Posterior cingulate gyrus (tissue), 11 donors: ENCODE data around the gene PIM2.

ENCODE experiments used
- DNase-seq, 10 donors: peaks; one replicate each; pipeline versions ENCODE4 v3.0.0 to v3.0.0-alpha.2; 2020 to 2021; ENCODE audit warnings: mixed read lengths in 3 of 10
- intact Hi-C: fragments of 100-400 bp; cut with DNase I; formaldehyde crosslinking; loops from one replicate; pipeline ENCODE4 v1.15.1; 2023

PIM2 gene

DNA sequence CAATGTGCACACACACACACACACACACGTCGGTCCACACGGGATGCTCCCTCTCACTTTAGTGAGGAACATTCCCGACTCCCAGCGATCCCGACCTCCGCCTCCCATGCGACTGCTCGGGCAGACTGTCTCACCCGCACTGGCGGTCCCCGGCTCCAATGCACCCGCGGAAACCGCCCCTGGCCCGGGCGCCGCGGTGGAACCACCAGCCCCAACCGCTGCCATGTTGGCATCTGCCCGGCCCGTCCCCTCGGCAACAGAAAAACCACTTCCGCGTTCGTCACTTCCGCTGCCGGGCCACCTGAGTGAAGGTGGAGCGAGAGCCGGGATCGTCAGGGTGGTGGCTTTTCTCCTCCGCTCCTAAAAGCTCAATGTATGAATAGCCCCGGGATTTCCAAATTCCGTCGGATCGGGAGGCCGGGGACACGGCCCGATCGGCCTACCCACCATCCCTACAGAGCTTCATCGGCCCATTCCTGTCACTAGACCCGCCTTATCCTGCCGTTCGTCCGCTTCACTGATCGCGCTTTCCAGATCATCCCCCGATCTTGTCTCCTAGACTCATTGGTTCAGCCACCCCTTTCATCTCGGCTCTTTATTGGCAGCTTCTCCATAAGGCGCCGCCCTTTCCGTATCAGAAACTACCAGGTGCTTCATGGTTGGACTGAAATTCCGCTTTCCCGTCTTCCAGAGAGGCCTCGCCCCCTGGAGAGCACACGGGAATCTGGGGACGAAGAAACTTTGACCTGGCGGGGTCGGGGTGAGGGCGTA, 7.2 kb downstream of the PIM2 start, which contains the start of gene SLC35A2:
Gene SLC35A2 (minus strand): TSS at position 235 of the 771 bp plus-strand sequence. CDS start 10 bp downstream, at position 225.
- DNase-seq = peak; percentile 75 to 97 (median 88)
- intact Hi-C loops = no loop called here

DNA sequence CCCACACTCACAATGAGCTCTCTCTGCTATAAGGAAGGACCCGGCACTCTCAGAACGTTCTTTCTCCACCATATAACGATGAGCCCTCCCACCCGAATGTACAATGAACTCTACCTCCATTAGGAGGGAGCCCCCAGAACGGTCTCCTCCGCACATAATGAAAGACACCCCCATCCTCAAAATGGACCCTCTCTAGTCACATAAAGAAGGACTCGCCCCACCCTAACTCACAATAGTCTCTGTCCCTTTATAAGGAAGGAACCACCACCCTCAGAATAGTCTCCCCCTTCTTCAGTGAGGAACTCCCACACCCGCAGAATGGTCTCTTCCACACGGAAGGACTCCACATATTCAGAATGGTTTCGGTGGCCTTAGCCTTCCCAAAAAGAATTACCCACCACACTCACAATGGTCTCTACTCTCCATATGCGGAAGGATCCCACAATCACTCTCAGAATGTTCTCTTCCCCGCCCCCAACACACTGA, 7.9 kb downstream of the PIM2 start:
- intact Hi-C loops = no loop called here
- DNase-seq = no peak

DNA sequence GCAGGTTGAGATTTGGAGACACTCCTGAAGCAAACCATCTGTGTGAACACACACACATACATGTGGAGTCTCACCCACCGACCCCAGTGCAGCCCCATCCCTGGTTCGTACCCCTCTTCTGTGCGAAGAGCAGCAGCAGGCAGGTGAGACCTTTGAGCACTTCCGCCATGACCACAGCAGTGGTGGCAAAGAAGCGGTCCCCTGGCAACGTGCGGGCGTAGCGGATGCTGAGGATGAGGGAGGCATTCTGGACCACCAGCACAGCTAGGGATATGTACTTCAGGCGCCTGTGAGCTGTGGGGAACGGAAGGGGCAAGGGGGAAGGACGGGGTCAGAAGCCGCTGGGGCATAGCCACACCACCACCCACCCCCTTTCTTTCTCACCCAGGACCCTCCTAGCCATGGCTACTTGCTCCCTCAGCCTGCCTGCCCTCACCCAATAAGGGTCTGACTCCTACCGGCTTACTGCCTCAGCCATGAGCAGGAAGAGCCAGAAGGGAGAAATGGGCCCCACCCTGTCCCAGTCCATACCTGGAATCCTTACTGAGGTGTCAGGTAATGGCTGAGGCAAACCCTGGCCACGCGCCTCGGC, 9.0 kb downstream of the PIM2 start:
- peak in 2 of 10 donors; percentile 47 to 50 for DNase-seq

DNA sequence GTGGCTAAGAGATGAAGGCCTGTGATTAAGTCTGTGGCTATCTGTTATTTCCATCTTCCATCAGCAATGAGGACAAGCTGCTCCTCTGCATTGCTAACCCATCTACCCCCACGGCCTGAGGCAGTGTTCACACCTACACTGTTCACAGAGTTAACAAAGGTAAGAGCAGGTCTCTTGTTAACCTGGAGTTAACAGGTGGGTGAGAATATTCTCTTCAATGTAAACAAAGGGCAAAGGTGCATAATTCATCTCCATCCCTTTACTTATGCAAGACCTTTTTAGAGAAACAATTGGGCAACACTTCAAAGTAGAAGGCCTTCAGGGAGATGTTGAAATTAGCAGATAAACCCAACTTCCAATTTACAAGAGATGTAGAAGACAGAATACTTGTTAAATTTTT, 10.2 kb downstream of the PIM2 start:
- DNase-seq = peak in 2 of 10 donors; percentile 1 to 10
- intact Hi-C loops = no loop called here

More for the DNA sequence above, 9.0 kb downstream of the PIM2 start:
- intact Hi-C loops = no loop called here

DNA sequence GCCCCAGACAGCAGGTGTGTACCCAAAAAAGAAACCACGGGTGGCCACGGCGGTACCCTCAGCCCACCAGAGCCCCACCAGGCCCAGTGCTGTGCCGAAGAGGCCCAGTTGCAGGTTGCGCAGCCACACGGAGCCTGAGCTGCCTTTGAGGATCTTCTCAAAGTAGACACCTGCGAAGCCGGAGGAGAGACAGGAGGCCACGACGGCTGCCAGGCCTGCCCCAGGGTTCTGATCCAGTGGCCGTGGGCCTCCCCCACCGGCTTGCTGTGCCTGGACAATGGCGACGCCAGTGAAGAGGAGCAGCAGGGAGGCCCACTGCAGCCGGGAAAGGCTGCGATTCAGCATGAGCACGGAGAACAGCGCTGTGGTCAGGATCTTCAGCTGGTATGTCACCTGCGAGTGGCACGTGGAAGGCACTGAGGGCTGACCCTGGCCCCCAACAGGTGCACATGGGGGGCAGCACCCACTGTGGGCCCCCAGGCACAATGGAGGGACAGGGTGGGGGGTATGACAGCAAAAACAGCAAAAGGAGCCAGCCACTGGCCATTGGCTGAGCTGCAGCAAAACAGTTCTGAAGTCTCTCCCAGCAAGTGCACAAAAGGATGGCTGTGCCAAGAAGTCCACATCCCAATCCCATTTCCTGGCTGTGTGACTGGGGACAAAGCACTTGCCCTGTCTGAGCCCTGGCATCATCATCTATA, 13.6 kb downstream of the PIM2 start:
- intact Hi-C loops = no loop called here
- peak in 2 of 10 donors; percentile 64 to 81 for DNase-seq

DNA sequence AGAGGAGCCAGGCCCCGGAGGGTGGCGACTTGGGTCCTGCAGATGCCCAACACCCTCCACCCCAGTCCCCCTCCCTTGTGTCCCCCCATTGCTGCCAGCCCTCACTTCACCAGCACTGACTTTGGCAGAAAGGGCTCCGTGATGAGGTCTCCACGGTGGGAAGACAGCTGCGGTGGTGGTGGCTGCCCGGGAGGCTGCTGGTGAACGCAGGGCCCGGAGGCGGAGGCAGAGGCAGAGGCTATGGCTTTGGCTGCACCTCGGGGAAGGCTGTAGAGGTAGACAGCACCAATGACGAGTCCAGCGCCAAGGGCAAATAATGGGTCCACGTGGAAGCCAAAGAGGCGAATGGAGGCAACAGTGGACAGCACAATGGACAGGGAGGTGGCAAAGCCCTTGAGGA, 14.2 kb downstream of the PIM2 start:
- intact Hi-C loops = no loop called here
- DNase-seq = peak in 2 of 10 donors; percentile 62

DNA sequence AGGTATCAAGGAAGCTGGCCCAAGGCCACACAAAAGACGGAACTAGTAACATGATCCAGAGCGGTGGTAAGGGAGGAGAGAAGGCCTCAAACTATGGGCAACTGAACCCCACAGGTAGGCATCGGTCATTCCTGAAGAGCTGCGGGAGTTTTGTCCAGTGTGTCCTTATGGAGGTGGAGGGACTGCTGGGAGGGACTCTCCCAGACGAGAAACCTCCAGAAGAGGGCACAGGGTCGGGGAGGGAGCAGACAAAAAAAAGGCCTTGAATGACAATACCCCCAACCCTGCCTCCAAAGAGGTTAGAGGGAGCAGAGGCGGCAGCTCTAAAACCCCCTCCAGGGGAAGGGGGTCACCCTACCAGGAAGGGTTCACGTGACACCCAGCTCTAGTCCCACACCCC, 14.6 kb downstream of the PIM2 start:
- DNase-seq = peak in 2 of 10 donors; percentile 5 to 29
- intact Hi-C loops = no loop called here

DNA sequence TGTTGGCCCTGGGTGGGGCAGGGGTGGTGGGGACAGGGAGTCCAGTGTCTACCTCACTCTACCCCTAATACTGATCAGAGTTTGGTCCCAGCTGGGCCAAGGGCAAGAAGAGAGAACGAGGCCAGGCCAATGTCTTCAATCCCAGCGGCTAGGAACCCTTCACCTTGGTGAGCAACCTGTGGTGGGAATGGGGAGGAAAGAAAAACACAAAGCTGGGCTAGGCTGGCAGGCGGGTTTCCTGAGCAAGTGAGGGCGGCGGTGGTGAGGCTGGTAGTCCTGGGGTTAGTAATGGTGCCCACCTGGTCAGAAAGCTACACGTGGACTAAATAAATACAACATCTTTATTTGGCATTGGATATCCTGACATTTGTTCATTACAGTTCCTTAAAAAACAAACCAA, 15.5 kb downstream of the PIM2 start:
- peak in 2 of 10 donors; percentile 33 to 63 for DNase-seq
- intact Hi-C loops = no loop called here

DNA sequence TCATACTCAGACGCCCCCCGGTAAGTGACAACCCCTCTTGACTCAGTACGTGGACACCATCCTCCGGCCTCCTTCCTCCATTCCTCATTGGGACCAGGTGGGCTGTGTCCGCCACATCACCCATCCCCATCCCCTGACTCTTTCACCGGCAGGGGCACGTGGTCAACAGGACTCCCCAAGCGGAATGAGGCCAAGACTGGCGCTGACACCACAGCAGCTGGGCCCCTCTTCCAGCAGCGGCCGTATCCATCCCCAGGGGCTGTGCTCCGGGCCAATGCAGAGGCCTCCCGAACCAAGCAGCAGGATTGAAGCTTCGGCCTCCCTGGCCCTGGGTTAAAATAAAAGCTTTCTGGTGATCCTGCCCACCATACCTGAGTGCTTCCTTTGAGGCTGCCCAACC, 16.0 kb downstream of the PIM2 start:
- intact Hi-C loops = no loop called here
- DNase-seq = peak in 1 of 10 donors; percentile 35

DNA sequence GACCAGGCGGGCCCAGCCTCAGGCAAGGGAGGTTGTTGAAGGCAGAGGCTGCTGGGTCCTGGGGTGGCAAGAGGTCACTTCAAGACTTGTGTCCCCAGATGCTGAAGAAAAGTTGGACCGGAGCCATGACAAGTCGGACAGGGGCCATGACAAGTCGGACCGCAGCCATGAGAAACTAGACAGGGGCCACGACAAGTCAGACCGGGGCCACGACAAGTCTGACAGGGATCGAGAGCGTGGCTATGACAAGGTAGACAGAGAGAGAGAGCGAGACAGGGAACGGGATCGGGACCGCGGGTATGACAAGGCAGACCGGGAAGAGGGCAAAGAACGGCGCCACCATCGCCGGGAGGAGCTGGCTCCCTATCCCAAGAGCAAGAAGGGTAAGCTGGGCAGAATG, 16.7 kb downstream of the PIM2 start:
- DNase-seq = peak in 2 of 10 donors; percentile 44 to 48
- intact Hi-C loops = no loop called here

DNA sequence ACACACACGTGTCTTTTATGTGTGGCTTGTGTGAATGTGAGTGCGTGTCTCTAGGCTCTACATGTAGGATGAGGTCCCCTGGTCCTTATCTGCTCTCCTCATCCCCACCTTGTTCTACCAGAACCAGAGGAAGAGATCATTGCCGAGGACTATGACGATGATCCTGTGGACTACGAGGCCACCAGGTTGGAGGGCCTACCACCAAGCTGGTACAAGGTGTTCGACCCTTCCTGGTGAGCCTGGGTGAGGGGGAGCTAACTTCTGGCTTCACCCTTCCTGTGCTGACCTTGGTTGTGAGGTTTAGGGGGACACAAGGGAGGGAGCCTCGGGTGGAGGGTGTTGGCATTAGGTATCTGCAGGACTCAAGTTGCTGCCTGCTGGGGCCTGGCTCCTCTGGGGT, 17.8 kb downstream of the PIM2 start:
- peak in 2 of 10 donors; percentile 16 to 21 for DNase-seq
- intact Hi-C loops = no loop called here

DNA sequence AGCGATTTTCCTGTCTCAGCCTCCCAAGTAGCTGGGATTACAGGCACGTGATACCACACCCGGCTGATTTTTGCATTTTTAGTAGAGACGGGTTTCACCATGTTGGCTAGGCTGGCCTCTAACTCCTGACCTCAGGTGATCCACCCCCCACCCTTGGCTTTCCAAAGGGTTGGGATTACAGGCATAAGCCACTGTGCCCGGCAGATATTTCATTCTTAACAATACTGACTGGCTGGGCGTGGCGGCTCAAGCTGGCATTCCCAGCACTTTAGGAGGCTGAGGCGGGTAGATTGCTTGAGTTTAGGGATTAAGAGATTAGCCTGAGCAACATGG, 19.8 kb downstream of the PIM2 start:
- peak in 2 of 10 donors; percentile 13 to 49 for DNase-seq
- intact Hi-C loops = no loop called here

DNA sequence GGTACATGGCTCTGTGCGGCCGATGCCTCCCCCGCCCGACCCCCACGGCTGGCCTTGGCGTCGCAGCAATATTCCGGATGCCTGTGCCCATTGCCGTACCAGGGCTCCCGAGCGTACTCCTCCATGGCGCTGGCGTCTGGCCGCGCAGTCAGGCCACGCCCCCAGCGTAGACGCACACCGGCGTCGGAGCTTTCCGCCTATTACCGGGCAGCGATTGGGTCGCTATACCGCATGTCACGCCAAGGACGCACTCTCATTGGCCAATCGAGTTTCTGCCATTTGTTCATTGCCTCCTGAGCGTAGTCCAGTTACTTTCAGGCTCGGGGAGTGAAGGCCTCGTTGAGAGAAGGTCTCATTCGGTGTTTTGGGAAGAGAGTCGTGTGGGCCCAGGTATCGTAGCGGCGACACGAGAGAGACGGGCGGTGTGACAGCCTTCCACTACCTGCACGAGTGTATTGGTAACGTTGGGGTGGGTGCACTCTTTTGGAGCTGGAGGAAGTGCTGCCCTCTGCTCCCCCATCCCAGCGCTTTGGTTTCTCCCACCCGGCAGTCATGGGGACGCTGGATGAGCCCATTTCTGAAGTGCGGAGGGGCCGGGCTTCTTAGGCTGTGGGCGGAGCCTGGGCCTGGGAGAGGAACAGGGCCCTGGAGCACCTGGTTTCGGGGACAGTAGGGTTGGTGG, 21.1 kb downstream of the PIM2 start, which contains the start of the genes PQBP1 and TIMM17B:
Gene PQBP1 (plus strand): TSS at position 306 of the 682 bp plus-strand sequence. CDS start 580 bp downstream, outside the sequence.
Gene TIMM17B (minus strand): TSS at position 144 of the 682 bp plus-strand sequence. CDS start 19 bp downstream, at position 125.
- peak; percentile 84 to 98 (median 88) for DNase-seq
- intact Hi-C loops = no loop called here

DNA sequence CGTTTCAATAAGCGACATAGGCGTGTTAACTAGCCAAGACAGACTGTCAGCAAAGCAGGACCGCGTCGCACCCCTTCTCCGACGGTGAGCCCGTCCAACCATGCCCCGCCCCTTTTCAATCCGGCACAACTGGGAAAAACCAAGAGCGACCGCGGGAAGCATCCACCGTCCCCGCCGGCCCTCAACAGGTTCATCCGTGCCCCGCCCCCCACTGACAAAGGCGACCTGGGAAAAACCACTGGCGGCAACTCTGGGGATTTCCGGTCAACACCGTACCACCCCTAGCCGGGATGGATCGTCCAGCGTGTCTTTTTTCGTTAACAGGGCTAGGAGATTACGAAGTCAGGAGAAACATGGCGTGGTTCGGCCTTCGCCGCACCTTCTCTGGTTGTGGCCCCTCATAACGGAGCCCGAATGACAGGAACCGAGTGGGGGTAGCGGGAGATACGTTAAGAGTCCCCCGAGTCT, 21.6 kb downstream of the PIM2 start:
- intact Hi-C loops = no loop called here
- peak; percentile 48 to 94 (median 67) for DNase-seq

DNA sequence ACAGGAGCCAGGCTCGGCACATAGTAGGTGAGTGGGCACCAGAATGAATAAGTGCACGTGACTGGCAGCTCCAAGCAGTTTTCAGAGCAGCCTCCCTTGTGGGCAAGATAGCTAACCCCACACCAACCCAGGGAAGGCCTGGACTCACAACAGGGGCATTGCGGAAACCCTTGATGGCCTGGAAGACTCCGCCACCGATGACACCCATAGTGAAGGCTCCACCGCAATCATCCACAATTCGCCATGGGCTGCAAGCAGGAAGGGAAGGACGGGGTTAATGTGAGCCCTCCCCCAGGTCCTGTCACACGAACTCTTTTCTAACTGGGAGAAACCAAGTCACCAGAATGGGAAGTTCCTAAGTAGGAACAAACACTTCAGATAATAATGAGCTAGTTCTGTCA, 22.2 kb downstream of the PIM2 start:
- intact Hi-C loops = no loop called here
- DNase-seq = peak in 2 of 10 donors; percentile 44 to 67

DNA sequence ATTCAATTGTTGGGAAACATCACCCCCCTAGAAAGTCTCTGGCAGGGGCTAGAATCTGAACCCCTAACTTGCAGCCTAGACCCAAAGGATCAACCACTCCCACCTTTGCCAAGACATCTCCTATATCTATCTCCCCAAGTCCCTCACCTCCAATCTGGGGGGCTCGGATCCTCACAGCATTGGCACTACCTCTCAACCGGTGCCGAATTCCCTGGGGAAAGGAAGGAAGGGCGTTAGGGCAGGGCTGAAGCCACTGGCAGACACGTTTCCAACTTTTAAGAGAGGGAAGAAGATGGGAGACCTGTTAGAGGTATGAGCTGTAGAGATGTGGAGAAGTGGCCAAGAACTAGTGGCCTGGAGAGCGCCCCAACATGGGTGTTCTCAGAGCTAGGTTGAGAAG, 23.9 kb downstream of the PIM2 start:
- peak in 2 of 10 donors; percentile 6 to 8 for DNase-seq
- intact Hi-C loops = no loop called here

DNA sequence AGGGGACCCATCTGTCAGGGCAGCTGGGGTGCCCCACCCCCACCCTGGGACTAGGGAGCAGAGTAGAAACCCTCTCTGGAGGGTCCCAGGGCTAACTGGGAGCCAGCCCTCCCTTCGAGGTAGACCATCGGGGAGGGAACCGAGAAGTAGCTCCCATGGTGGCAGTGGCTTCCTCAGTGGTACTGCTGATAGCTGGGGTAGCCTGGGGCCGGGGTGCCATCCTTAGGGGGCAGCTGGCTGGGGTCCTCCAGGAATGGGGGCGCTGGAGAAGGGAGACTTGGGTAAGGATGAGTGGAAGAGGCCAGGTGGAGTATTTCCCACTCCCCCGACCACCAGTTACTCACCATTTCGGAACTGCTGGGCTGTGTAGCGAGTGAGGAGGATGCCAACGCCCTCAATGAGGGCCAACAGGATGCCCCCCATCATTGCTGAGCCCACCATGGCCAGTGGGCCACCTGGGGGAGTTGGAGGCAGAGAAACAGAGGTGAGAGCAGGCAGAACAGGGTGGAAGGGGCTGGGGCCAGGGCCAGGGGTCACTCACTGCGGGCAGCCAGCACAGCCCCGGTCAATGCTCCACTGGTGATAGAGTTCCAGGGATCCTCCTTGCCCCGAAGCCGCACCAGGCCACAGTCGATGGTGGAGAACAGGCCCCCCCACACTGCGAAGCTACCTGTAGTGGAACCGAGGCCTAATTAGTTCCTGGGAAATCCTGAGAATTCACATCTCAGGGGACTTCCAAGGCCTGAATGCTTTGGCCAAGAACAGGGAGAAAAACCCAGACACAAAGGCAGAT, 25.1 kb downstream of the PIM2 start:
- peak in 2 of 10 donors; percentile 28 to 64 for DNase-seq
- intact Hi-C loops = no loop called here

DNA sequence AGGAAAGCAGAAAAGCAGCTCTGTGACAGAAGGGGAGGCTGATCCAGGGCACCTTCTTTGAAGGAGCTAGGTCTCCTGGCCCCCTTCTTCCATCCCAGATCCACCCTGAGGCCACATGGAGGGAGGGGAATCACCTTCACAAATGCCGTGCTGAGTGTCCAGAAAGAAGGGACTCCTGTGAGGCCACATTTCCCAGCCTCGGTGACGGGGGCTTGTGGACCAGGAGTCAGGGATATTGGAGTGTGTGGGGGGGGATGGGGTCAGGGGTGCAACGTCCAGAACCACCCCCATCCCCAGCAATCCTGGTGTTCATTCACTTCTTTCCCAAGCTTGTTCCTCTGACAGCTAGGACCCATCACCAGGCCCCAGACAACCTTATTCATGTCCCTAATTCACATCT, 25.9 kb downstream of the PIM2 start:
- intact Hi-C loops = no loop called here
- no peak for DNase-seq
